Activated T-cell treated with anti-CD3 and anti-CD28 coated beads, Interleukin-2, amount 50 U/mL, for 4 hours (primary cell): ENCODE measurements around the gene AUTS2. TPM values are rescaled to one million over a fixed set of nuclear protein-coding genes. Genes with fewer than 3 reads are reported as not detected.

Source experiments
- ATAC-seq, 2 donors: fragments of 200-7000 bp; cut with Tn5 transposase; one replicate each; pipeline ENCODE4 v1.10.0; 2021
- DNase-seq: peaks from one replicate; pipeline ENCODE4 v3.0.0-alpha.2; 2020
- H3K27me3 Mint-ChIP-seq: one replicate; pipeline ENCODE4 v1.8.0; 2021; ENCODE audit warnings: low read depth, mixed read lengths
- H3K36me3 Mint-ChIP-seq: one replicate; pipeline ENCODE4 v1.8.0; 2022; ENCODE audit warnings: mixed read lengths; ENCODE audit not compliant: insufficient read depth
- H3K4me1 Mint-ChIP-seq: one replicate; pipeline ENCODE4 v1.8.0; 2021; ENCODE audit warnings: low read depth, mixed read lengths
- H3K4me3 Mint-ChIP-seq: one replicate; pipeline ENCODE4 v1.8.0; 2021; ENCODE audit warnings: mild to moderate bottlenecking, moderate library complexity, mixed read lengths
- H3K9me3 Mint-ChIP-seq: one replicate; pipeline ENCODE4 v1.8.0; 2021; ENCODE audit warnings: mixed read lengths
- total RNA-seq, 3 donors: library from RNA; stranded (reverse); gene quantifications; one replicate each; pipeline ENCODE4 v1.2.1, GENCODE V29; 2021

Gene AUTS2
- total RNA-seq, 3 donors from 2014 or later = 1.4 to 4.4 (median 2.8) TPM

DNA sequence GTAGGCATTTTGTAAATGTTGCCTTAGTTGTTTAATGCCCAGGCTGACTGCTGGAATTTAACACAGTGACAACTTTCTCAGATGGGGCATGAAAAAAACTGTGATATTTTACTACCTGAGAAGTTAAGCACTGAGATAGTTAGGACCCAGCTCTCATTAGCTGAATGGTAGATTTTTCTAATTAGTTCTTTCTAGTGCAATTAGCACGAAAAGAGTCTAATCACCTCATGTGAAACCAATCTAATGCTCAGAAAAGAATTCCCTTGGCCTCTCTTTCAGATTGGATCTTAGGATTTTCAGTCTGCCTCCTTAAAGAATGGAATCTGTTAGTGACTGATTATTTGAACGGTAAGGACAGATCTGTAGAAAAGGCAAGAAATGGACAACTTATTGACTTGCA, 743.2 kb downstream of the AUTS2 start:
- ATAC-seq = no peak
- Mint-ChIP-seq H3K4me3 (no peak overlapping the region), H3K27me3 (no peaks in the 10 kb centered on the region), H3K9me3 (no peaks in the 10 kb centered on the region), H3K36me3 (no peaks in the 10 kb centered on the region), H3K4me1 (no peaks in the 10 kb centered on the region)
- no peak for DNase-seq

DNA sequence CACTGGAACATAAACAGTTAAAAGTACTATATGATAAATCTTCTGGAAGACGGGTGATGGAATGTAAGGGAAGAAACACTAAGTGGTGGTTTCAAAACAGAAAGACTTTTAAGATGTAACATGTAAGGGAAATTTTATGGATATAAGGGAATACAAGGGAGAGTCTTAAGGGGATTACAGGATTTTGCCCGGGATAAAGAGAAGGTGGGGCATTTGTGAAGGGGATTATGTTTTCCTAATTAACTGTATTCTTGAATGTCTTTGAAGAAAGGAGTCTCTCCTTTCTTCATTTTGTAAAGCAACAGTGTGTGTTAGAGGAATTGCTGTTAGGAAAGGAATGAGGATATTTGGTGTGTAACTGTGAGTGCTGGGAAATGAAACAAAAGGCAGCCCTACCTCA, 745.2 kb downstream of the AUTS2 start:
- no peaks in the 10 kb centered on the region for H3K36me3 Mint-ChIP-seq
- no peaks in the 10 kb centered on the region for H3K9me3 Mint-ChIP-seq
- H3K4me3 Mint-ChIP-seq = no peak overlapping the region
- H3K27me3 Mint-ChIP-seq = no peaks in the 10 kb centered on the region
- no peak for ATAC-seq
- no peak for DNase-seq
- peaks cover 4% of the 10 kb centered on the region for H3K4me1 Mint-ChIP-seq

DNA sequence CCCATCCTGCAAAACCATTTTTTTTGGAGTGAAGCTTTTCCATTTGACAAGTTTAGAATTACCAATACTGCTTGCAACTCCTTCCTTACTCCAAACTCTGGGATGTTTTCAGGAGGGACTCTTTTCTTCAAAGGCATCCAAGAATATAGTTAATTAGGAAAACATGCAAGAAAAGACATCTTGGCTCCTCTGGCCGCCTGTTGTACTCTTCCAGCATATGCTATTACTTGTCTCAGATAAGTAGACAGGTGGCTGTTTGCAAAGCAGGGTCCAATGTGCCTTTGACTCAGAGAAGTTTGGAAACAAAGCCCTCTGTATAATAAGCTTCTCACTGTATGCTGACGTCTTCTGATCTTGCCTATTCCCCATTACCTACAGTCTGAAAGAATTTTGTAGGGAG, 746.5 kb downstream of the AUTS2 start:
- DNase-seq (no peak), ATAC-seq (no peak)
- Mint-ChIP-seq H3K4me1 (peaks cover 4% of the 10 kb centered on the region), H3K36me3 (no peaks in the 10 kb centered on the region), H3K27me3 (no peaks in the 10 kb centered on the region), H3K9me3 (no peaks in the 10 kb centered on the region), H3K4me3 (no peak overlapping the region)

DNA sequence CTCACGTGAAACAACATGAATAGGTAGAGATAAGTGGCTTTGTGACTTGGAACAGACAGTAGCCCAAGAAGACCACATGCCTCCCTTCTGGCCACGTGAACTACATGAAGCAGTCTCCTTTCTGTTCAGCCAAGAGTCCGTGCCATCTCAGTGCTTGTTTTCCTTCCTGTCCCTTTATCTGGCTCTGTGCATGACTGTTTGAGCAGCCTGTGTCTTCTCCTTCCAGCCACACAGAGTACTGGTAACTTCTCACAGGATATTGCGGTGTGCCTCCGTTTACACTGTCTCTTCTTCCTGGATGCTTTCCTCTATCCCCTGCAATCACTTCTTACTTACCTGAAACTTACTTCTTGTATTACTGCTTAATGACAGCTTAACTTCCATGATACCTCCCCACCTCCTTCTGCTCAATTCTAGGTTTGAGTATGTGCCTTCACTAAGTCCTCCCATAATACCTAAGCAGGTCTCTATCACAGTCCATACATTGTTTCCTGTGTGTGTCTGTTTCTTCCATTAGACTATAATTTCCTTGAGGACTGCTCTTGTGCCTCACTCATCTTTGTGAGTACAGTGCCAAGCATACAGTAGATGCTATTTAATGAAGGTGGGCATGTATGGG, 748.7 kb downstream of the AUTS2 start:
- ATAC-seq = no peak
- Mint-ChIP-seq H3K36me3 (no peaks in the 10 kb centered on the region), H3K9me3 (peaks cover 4% of the 10 kb centered on the region), H3K27me3 (no peaks in the 10 kb centered on the region), H3K4me1 (peaks cover 4% of the 10 kb centered on the region), H3K4me3 (no peak overlapping the region)
- no peak for DNase-seq

DNA sequence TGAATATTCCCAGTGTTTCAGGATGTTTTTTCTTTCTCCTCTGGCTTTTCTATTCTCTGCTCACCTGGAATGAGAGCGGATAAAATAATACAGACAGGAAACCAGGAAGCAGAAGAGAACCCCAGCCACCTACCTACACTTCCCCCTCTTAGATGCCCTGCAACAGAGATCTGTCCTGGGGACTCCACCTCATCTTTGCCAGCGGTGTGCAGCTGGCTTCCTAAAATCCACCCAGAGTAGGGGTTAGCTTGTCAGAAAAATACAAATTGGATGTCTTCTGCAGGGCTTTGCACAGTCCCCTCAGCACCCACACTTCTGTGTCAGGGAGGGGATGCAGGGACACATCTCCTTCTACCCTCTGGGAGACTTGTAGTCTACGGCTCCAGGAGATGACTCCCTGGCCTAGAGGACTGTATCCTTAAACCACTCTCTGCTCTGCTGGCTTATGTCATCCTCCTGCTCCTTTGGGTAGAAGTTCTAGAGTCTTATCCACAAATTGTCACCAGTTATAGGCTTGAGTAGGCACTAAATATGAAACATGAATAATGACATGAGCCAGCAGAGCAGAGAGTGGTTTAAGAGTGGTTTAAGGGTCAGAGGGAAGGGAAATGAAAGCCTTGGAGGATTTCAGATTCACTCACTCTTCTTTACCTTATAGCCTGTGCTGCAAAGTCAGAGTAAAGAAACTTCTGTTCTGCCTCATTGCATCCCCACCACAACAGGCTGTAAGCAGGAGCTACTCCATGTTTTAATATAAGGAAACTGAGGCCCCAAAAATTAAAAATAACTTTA, 749.4 kb downstream of the AUTS2 start:
- ATAC-seq = peak in 1 of 2 donors; percentile 43
- H3K36me3 Mint-ChIP-seq = no peaks in the 10 kb centered on the region

DNA sequence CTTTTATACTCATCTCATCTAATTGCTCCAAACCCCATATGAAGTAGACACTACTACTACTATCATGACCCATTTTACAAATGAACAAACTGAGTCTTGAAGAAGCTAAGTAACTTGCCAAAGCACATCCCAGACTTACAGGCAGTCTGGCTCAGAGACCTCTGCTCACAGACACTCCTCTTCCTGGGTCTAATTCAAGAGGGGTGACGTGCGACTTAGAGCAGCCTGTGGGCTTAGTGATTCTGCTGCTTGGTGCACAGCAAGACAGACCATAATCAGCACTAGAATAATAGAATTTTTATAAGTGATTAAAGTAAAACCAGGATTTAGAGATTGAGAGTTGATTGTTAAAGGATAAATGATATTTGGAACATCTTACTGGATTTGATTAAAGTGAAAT, 750.8 kb downstream of the AUTS2 start:
- peaks cover 4% of the 10 kb centered on the region for H3K9me3 Mint-ChIP-seq
- H3K27me3 Mint-ChIP-seq = no peaks in the 10 kb centered on the region
- peaks cover 4% of the 10 kb centered on the region for H3K4me1 Mint-ChIP-seq
- no peak for DNase-seq
- no peak overlapping the region for H3K4me3 Mint-ChIP-seq
- H3K36me3 Mint-ChIP-seq = no peaks in the 10 kb centered on the region
- no peak for ATAC-seq

More for the DNA sequence above, 749.4 kb downstream of the AUTS2 start:
- Mint-ChIP-seq H3K9me3 (peaks cover 4% of the 10 kb centered on the region), H3K4me3 (no peak overlapping the region), H3K27me3 (no peaks in the 10 kb centered on the region), H3K4me1 (peaks cover 4% of the 10 kb centered on the region)
- no peak for DNase-seq

DNA sequence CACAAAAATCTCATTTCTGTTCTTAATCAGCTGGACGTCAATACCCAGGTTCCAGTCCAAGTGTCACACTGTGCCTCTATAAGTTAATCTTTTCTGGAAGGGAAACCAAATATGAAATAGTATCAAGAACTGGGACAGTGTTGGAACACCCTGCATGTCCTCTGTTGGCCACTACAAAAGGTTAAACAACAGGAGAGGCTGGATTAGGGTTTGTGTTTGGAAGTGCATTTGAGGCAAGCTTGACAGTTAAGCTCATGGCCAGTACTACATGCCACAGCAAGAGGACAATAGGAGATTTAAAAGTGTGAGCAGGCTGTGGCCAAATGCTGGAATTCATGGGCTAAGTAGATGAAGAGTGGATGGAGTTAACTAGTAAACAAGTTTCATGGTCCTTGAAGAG, 751.5 kb downstream of the AUTS2 start:
- H3K36me3 Mint-ChIP-seq = no peaks in the 10 kb centered on the region
- DNase-seq = no peak
- peaks cover 4% of the 10 kb centered on the region for H3K9me3 Mint-ChIP-seq
- H3K4me3 Mint-ChIP-seq = no peak overlapping the region
- no peak for ATAC-seq
- H3K27me3 Mint-ChIP-seq = no peaks in the 10 kb centered on the region
- peaks cover 5% of the 10 kb centered on the region for H3K4me1 Mint-ChIP-seq

DNA sequence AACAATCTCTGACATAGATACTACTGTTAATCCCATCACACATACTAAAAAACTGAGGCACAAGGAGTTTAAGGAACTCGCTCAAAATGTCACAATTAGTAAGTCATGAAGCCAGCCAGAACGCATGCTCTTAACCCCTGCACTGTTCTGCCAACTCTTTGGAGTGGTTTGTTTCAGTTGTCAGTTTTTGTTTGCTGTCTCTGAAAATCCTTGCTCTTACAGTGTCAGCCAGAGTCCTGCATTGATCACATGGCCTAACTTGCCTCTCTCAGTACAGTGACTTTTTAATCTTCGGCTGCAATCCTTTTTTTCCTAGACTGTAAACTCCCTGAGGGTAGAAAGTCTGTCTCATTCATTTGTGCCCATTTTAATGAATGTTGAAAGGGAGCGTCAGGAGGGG, 753.8 kb downstream of the AUTS2 start:
- no peaks in the 10 kb centered on the region for H3K27me3 Mint-ChIP-seq
- H3K36me3 Mint-ChIP-seq = no peaks in the 10 kb centered on the region
- no peak for ATAC-seq
- H3K4me1 Mint-ChIP-seq = peaks cover 5% of the 10 kb centered on the region
- H3K4me3 Mint-ChIP-seq = no peak overlapping the region
- H3K9me3 Mint-ChIP-seq = peaks cover 4% of the 10 kb centered on the region
- DNase-seq = no peak

DNA sequence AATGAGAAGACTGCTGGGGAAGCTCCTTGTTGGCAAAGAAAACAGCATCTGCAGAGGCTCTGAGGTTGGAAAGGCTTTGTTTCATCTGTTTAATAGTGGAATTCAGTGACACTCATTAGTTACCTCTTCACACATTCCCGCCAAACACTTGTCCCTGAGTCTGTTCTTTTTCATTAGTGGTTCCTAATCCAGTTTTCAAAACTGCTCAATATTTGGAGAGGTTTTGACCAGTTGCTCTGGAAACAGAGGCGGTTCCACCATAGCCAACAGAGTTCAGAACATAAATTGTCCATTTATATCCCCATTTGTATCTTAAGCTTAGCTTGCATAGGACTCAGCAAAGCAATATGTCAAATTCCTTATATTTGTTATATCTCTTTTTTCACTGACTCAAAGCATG, 754.6 kb downstream of the AUTS2 start:
- no peaks in the 10 kb centered on the region for H3K36me3 Mint-ChIP-seq
- no peaks in the 10 kb centered on the region for H3K27me3 Mint-ChIP-seq
- no peak for ATAC-seq
- peaks cover 4% of the 10 kb centered on the region for H3K9me3 Mint-ChIP-seq
- H3K4me3 Mint-ChIP-seq = no peak overlapping the region
- peaks cover 3% of the 10 kb centered on the region for H3K4me1 Mint-ChIP-seq
- no peak for DNase-seq

DNA sequence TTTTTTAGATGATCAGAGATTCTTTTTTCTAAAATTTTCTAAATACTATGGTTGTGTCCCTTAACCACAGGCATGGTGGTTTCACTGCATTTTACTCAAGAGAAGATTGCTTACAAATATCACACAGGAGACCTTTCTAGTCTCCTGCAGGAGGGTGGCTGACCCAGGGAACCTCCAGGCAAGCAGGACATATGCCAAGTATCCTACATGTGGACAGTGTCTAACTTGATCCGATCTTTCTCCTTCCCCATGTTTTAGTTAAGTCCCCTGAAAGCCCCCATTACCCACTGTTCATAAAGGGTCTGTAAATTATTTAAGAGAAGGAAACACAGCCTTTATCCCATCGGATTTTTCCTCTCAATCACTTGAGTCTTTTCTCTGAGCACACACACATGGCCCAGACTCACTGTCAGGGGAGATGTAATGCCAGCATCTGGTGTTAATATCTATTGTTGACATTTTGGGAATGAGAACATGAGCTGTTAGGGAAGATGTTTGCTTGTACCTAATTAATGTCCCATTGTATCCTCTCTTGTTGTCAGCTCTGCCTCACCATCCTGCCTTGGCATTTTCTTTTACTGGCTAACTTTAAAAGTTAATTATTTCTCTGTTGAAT, 755.2 kb downstream of the AUTS2 start:
- Mint-ChIP-seq H3K27me3 (no peaks in the 10 kb centered on the region), H3K4me1 (peaks cover 3% of the 10 kb centered on the region), H3K4me3 (no peak overlapping the region), H3K9me3 (peaks cover 4% of the 10 kb centered on the region), H3K36me3 (no peaks in the 10 kb centered on the region)
- DNase-seq (no peak), ATAC-seq (no peak)

DNA sequence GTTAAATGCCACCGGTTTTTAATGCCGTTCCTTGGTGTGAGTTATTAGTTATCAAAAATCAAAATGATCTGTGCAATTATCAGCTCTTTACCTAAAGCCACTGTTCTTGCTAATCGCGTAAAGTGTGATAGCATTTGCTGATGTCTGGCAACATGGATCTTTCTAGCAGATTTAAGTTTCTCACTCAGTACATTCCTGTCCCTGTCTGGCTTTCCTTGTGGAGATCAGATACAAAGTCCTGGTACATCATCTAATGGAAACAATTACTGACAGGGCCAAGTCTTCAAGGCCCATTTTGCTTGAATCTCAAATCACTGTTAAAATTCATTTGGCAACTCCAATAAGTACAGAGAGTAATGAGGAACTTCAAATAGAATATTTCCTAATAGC, 755.7 kb downstream of the AUTS2 start:
- no peaks in the 10 kb centered on the region for H3K27me3 Mint-ChIP-seq
- H3K36me3 Mint-ChIP-seq = no peaks in the 10 kb centered on the region
- H3K4me3 Mint-ChIP-seq = no peak overlapping the region
- no peak for DNase-seq
- H3K9me3 Mint-ChIP-seq = peaks cover 4% of the 10 kb centered on the region
- no peak for ATAC-seq
- H3K4me1 Mint-ChIP-seq = peaks cover 3% of the 10 kb centered on the region

DNA sequence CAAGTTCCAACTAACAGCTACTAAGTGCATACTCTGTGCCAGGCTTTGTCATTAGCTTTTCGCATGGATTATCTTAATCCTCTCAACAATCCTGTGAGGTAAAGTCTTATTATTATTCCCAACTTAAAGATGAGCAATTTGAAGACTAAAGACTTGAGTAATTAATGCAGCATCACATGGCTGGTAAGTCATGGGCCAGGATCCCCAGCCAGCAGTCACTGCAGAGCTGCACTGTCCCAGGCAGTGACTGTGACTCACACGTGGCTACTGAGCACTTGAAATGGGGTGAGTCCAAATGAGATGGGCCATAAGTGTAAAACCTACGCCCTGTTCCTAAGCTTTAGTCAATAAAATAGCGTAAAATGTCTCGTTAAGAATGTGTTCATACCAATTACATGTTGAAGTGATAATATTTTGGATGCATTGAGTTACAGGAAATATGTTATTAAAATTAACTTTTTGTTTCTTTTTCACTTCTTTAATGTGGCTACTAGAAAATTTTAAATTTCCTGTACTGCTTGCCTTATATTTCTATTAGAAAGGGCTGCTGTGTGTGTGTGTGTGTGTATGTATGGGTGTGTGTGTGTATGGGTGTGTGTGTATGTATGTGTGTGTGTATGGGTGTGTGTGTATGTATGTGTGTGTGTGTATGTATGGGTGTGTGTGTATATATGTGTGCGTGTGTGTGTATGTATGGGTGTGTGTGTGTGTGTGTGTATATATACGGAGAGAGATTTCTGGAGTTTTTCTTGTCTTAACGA, 756.3 kb downstream of the AUTS2 start:
- DNase-seq (no peak), ATAC-seq (peak in 1 of 2 donors; percentile 50)
- Mint-ChIP-seq H3K4me1 (peaks cover 3% of the 10 kb centered on the region), H3K9me3 (peaks cover 4% of the 10 kb centered on the region), H3K36me3 (no peaks in the 10 kb centered on the region), H3K27me3 (no peaks in the 10 kb centered on the region), H3K4me3 (no peak overlapping the region)

DNA sequence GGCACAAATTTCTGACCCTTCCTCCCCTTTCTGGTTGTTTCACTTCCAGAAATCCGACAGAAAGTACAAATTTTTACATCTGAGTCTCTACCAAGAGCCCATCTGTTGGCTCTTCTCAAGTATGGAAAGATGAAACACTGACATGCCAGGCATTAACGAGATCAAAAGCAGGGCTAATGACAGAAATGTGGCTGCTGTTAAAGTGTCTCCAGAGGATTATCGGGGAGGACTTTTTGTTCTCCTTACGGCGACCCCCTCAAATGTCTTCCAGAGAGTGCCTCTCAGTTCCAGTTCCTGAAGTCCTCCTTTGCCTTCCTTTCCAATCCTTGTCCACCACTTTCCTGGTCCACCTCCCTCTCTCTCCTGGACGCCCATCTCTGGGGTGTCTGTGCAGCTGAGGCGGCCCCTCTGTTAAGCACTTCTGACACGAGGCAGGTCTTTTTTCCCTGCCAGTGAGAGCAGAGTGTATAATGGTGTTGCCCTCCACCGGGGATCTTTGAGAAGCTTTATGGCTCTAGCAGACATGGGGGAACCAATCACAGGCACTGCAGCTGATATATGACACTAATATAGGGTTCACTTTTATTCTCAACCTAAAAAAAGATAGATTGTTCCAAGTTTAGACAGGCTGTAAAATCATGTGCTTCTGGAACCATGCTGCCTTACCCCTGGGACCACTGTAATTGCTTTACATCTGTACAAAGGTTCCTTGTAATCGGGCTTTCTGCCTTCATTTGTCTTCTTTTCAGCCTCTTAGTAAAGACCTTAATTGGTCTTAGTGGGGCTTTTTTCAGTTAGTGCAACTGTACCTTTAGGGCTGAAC, 757.1 kb downstream of the AUTS2 start:
- DNase-seq (no peak), ATAC-seq (no peak)
- Mint-ChIP-seq H3K9me3 (peaks cover 4% of the 10 kb centered on the region), H3K36me3 (no peaks in the 10 kb centered on the region), H3K4me3 (no peak overlapping the region), H3K4me1 (peaks cover 3% of the 10 kb centered on the region), H3K27me3 (no peaks in the 10 kb centered on the region)
